NCI-H2107 treated with DMSO at 0.1 percent for 48 hours (cell line): ENCODE data around the gene RNF150.
A peak's percentile ranks its signal among the peaks of the same experiment; 100 is the strongest.
"Not testable (repeated sequence)": the region's sequence is repeated elsewhere in the genome, so short reads cannot be mapped to it uniquely, and the experiment has no call there.

Experiments
- DNase-seq: peaks from one replicate; lab custom pipeline; 2025; ENCODE audit not compliant: unreplicated experiment; lab: John Stamatoyannopoulos, UW

Gene RNF150

DNA sequence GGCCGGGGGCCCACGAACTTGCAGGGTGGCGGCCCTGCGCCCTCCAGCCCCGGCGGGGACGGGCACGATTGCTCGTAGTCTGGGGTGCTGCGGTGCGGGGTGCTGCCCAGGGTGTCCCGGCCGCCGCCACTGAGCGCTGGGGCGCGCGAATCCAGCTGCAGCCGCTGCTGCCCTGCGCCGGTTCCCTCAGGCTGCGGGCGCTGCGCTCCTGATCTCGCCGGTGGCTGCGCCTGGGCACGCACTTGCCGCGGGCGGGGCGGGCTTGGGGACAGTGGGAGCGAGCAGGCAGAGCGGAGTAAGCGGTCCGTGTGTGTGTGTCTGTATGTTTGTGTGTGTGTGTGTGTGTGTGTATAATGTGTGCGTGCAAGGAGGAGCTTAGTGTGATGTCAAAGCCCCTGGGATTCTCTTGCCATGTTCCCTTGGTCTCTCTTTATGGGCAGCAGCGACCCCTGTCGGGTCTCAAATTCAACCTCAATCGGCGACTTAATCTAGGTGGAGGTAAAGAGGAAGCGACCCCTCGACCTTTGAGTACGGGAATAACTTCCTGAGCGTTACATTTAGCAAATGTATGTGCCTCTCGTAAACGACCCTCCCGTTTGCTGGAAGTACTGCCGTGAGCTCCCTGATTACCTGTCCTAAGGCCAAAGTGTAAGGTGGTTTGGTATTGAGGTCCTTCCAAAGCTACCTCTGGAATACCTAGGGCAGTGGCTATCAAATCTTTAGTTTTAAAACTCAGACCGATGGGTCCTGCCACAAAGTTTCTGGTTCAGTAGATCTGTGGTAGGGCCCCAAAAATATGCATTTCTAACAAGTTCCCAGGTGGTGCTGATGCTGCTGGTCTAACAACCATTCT is at the start of gene RNF150:
TSS of gene RNF150 (minus strand) at position 324 of the 853 bp plus-strand sequence.
- DNase-seq, result peak; percentile 60

DNA sequence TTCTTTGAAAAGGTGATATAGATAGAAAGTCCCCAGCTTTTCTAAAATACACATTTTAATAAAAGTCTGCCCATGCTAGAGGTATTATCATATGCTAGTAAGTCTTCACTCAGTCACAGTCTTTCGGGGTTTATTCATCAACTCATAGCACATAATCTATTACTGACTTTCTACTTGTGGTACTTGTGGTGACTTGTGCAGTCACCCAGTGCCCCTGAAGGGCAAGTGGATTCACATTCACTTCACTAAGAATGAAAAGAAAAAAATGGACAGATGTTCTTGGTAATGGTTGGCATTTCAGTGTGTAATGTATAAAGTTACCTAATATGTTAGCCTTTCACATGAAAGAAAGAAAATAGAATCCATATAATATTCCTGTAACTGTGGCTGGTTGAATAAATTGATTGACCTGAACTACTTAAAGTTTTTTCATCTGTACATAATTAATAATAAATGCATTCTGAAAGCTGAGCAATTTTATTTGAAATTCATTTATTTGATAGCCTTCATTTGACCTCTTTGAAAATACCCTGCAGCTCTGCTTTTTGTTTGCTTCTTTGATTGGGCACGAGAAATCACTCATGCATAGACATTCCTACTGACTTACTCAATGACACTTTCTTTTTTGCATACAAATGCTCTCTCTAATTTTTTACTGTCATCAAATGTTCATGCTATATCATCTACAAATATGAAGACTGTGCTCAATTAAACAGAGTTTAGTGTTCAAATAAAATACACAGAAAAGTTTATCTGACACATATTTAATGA is 47.9 kb upstream of the RNF150 start:
- no peak for DNase-seq

- no peak for DNase-seq
Measured at GRCh38 chr4:141179474-141180373, 46.5 kb upstream of the RNF150 start.

GRCh38 chr4:141177171-141177570 is 43.9 kb upstream of the RNF150 start:
- DNase-seq, result no peak

- no peak for DNase-seq
Measured at GRCh38 chr4:141174457-141174856, 41.2 kb upstream of the RNF150 start.

GRCh38 chr4:141170671-141171070 is 37.4 kb upstream of the RNF150 start:
- DNase-seq, result no peak

- DNase-seq, result no peak
Measured at GRCh38 chr4:141169391-141169790, 36.1 kb upstream of the RNF150 start.

- not testable (repeated sequence) for DNase-seq
Measured at GRCh38 chr4:141165001-141165400, 31.7 kb upstream of the RNF150 start.

- DNase-seq, result no peak
Measured at GRCh38 chr4:141159027-141159426, 25.8 kb upstream of the RNF150 start.

DNA sequence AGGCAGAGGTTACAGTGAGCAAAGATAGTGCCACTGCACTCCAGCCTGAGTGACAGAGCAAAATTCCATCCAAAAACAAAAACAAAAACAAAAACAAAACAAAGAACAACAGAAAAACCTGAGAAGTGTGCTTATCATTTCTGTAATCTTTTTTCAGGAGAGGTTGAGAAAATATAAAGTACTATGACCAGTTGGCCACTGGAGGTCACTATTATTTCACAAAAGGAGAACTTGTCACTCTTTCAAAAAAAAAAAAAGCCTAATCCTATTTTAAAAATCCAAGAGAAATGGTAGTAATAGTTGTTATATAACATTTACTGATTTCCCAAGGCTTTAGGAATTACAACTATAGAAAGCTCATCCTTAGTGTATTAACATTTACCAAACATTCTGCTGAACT is 24.9 kb upstream of the RNF150 start:
- no peak for DNase-seq

- peak; percentile 6 for DNase-seq
Measured at GRCh38 chr4:141155586-141155985, 22.3 kb upstream of the RNF150 start.

DNA sequence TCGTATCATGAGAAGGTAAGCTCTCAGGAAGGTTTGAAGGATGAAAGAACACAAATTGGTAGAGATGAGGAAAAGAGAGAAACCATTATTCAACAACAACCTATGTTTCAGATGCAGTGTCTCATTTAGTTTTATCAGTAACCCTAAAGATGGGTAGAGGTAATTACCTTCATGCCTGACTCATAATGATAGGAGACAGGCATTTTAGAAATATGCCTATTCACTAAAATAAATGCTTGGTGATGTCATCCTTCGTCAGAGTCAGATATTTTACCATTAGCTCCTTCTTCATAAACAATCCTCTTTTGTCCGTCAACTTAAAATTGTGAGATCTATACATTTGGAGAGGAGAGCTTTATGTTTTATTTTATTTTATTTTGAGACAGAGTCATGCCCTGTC is 21.5 kb upstream of the RNF150 start:
- DNase-seq, result no peak

DNA sequence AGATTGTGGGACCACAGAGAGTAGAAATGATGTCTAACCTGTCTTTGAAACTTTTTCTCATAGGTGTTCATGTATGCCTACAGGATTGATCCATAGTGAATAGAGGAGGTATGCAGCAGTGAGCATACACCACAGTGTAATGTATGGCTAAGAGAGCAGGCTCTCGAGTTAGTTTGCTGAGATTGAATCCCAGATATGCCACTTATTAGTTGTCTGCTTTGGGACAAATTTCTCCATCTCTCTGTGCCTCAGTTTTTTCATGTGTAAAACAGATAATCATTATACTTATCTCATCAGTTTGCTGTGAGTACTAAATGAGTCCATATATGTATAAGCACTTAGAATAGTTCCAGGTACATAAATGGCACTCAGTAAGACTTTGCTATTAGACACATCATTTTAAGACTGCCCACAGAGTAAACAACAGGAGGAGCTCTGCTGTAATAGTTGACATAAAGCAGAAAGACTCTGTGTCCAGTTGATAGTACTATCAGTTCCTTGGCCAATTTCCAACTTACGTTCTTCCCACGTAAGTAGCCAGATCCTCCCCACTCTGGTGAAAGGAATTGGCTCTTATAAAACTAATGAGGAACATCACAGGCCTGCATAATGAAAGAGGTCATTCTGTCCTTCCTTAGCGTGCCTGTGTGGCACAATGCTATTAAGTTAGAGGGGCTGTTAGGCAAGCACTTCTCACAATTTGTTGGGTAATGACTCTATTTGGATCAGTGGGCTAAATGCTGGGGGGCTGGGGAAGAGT is 20.7 kb upstream of the RNF150 start:
- DNase-seq, result no peak

GRCh38 chr4:141144207-141144606 is 10.9 kb upstream of the RNF150 start:
- DNase-seq, result no peak

- no peak for DNase-seq
Measured at GRCh38 chr4:141142423-141142822, 9.2 kb upstream of the RNF150 start.

DNA sequence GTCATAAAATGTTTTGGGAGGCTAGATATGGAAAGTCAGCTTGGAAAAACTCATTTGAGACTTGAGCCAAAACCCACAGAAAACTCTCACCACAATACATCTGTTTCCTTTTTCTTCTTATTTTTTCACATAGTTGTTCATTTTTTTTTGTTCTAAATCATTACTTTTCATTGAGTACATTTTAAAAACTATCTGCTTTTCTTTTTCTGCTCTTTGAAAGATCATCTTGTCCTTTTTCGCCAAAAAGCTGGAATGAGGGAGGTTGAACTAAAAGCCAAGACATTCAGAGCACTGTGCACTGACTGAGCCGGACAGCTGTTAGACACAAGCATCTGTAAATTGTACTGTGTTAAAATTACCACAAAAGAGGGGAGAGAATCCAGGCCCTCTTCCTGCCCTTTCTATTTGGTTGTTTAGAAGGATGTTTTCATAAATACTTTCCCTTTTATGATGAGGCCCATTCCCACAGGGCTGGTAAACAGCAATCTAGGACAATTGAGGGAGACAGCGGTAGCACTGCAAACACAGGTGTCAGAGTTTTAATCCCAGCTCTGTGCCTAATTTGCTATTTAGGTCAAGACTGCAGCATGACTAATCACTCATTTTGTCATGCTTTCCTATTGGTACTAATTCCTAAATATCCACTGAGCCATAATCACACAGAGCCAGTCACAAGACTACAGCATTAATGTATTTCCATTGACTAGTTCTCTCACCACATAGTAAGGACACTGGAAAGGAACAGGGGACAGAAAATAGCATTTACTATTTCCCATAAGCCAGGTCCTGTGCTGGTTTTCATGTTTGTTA is 7.3 kb upstream of the RNF150 start:
- DNase-seq, result no peak

DNA sequence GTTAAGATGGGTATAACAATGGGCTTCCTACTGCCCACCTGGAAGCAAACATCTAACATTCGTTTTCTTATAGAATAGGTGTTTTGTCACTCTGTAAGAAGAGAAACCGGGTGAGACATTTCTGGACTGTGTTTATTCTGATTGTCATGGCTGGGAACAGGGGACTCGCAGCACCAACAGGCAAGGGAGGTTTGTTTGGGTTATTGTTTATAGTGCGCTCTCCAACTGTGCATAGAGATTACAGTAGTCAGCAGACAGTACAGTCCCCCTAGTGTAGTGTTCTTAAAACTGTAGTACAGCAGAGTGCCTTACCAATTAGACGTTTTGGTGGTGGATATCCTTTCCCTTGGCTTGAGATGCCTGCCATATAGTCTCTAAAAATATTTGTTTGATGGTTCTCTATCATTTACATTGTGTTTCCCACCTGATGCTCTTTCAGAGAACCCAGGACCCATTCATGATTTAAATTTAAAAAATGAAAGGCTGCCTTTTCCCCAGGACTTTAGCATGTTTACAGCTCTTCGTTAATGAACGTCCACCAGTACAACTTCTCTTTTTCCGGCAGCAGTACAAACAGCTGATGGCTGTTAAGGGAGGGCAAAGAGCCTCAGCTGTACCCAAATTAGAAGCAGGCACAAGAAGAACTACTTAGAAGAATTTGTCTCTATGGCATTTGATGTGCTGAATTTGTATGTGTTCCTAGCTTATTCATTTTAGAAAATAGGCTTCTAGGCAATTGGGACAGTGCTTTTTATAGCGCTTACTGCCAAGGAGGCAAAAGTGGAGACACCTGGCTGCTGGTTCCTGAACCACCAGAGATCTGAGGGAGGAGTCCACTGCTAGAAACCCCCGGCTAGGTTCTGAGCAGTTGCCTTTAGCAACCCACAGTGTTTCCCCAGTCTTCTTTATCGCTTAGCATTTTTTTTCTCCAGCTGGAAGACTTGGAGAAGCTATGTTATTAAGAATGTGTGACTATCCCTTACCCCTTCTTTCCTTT is 1.0 kb upstream of the RNF150 start:
- peak; percentile 35 for DNase-seq

- DNase-seq, result no peak
Measured at GRCh38 chr4:141132709-141133145, 542 bp downstream of the RNF150 start.
